SHP77 treated with DMSO at 0.1 percent for 48 hours (cell line): ENCODE measurements around the gene PRKAR1A.

Experiments
- DNase-seq: peaks from one replicate; lab custom pipeline; 2025; lab: John Stamatoyannopoulos, UW

The PRKAR1A gene

GRCh38 chr17:68542698-68543463, 30.7 kb downstream of the PRKAR1A start:
- DNase-seq: no peak

GRCh38 chr17:68544111-68544915, 32.1 kb downstream of the PRKAR1A start:
- DNase-seq: no peak

- DNase-seq: no peak
These were observed 44.3 kb downstream of the PRKAR1A start for GRCh38 chr17:68556551-68556950.

- no peak for DNase-seq
These were observed 47.1 kb downstream of the PRKAR1A start for GRCh38 chr17:68559316-68559715.

GRCh38 chr17:68560966-68561720, 48.9 kb downstream of the PRKAR1A start:
- DNase-seq: no peak

GRCh38 chr17:68562736-68563135, 50.5 kb downstream of the PRKAR1A start:
- DNase-seq: no peak

GRCh38 chr17:68564415-68565111, 52.3 kb downstream of the PRKAR1A start:
- no peak for DNase-seq

- DNase-seq: no peak
These were observed 53.6 kb downstream of the PRKAR1A start for GRCh38 chr17:68565661-68566441.

GRCh38 chr17:68566442-68566738, 54.2 kb downstream of the PRKAR1A start:
- no peak for DNase-seq

- DNase-seq: no peak
These were observed 54.8 kb downstream of the PRKAR1A start for GRCh38 chr17:68567035-68567434.

GRCh38 chr17:68567581-68567980, 55.4 kb downstream of the PRKAR1A start:
- no peak for DNase-seq

GRCh38 chr17:68568581-68568980, 56.4 kb downstream of the PRKAR1A start:
- DNase-seq: no peak

- no peak for DNase-seq
These were observed 57.1 kb downstream of the PRKAR1A start for GRCh38 chr17:68569346-68569745.

- DNase-seq: no peak
These were observed 58.3 kb downstream of the PRKAR1A start for GRCh38 chr17:68570526-68570925.

- no peak for DNase-seq
These were observed 60.1 kb downstream of the PRKAR1A start for GRCh38 chr17:68572138-68572842.

GRCh38 chr17:68573338-68573737, 61.1 kb downstream of the PRKAR1A start:
- DNase-seq: no peak

GRCh38 chr17:68576137-68576536, 63.9 kb downstream of the PRKAR1A start:
- DNase-seq: no peak

GRCh38 chr17:68576811-68577496, 64.7 kb downstream of the PRKAR1A start:
- no peak for DNase-seq

- no peak for DNase-seq
These were observed 65.2 kb downstream of the PRKAR1A start for GRCh38 chr17:68577497-68577821.

- DNase-seq: no peak
These were observed 66.0 kb downstream of the PRKAR1A start for GRCh38 chr17:68578236-68578635.
